HepG2 (cell line): ENCODE data around the gene NINJ2. TPM values are rescaled to one million over a fixed set of nuclear protein-coding genes. Genes with fewer than 3 reads are reported as not detected.
A peak's percentile ranks its signal among the peaks of the same experiment; 100 is the strongest.

Experiments used
- ATAC-seq: fragments of 200-7000 bp; cut with Tn5 transposase; 3 replicates; pipeline ENCODE4 v1.9.1; 2020; ENCODE audit warnings: mild to moderate bottlenecking, moderate library complexity
- BruUV-seq: library from RNA; stranded (reverse); fragments of 400-500 nt; replicated peaks from 2 replicates; lab custom pipeline; 2021; lab: Mats Ljungman, UMichigan
- CTCF ChIA-PET: fragments of 300-600 bp; formaldehyde crosslinking; extraction: SDS; loops from one replicate; lab custom pipeline; 2021; ENCODE audit warnings: low total read pairs, inconsistent platforms, low intra/inter-chr PET ratio; lab: Yijun Ruan, JAX
- POLR2A ChIA-PET: fragments of 350-600 bp; sonication (Branson Sonifier 250); formaldehyde crosslinking; loops from one replicate; lab custom pipeline; 2020; ENCODE audit warnings: antibody characterized with exemption, inconsistent platforms; lab: Yijun Ruan, JAX
- DNase-seq: peaks from one replicate; pipeline ENCODE4 v3.0.0-alpha.2; 2015; ENCODE audit warnings: low spot score
- FAIRE-seq: peaks from 3 replicates; lab custom pipeline; 2011; peaks lifted over from hg19 to GRCh38; lab: Jason Lieb, UNC
- H2AFZ ChIP-seq: one replicate; pipeline ENCODE4 v1.6.1; 2011; ENCODE audit warnings: low read length, inconsistent platforms
- H3K27ac ChIP-seq: fragments of 300-600 bp; 3 replicates; pipeline ENCODE4 v1.8.0; 2011; ENCODE audit warnings: mixed run types, mild to moderate bottlenecking, mixed read lengths, low read length, inconsistent platforms; ENCODE audit not compliant: insufficient read depth; ENCODE audit errors: extremely low read length
- H3K27me3 ChIP-seq, 2 experiments: fragments of 200-600 bp in 1 of 2; 2 replicates in 1 of 2; 3 replicates in 1 of 2; pipeline versions ENCODE4 v1.6.0 to v1.8.0; 2011; ENCODE audit warnings: low read length in 2 of 2, mild to moderate bottlenecking in 2 of 2, moderate library complexity in 2 of 2, inconsistent platforms in 1 of 2; ENCODE audit not compliant: insufficient read depth in 2 of 2, control insufficient read depth in 1 of 2
- H3K36me3 ChIP-seq, 2 experiments: fragments of 200-600 bp in 1 of 2; replicated peaks in 1 of 2; 2 replicates in 1 of 2; 3 replicates in 1 of 2; pipeline versions ENCODE4 v1.5.1 to v1.8.0; 2011; ENCODE audit warnings: low read length in 2 of 2, inconsistent platforms in 1 of 2; ENCODE audit not compliant: insufficient read depth in 2 of 2, control insufficient read depth in 1 of 2
- H3K4me1 ChIP-seq: 2 replicates; pipeline ENCODE4 v1.5.1; 2012; ENCODE audit warnings: low read length, inconsistent platforms; ENCODE audit not compliant: insufficient read depth
- H3K4me2 ChIP-seq: 2 replicates; pipeline ENCODE4 v1.6.0; 2011; ENCODE audit warnings: low read depth, low read length, inconsistent platforms
- H3K4me3 ChIP-seq, 3 experiments: fragments of 200-600 bp in 1 of 3; sonication (generic), shearing (Covaris generic) in 1 of 3; replicated peaks in 1 of 3; 2 replicates each; pipeline ENCODE4 v1.5.1; 2011 to 2016; ENCODE audit warnings: low read length in 3 of 3, inconsistent platforms in 2 of 3, low read depth in 2 of 3, mild to moderate bottlenecking in 2 of 3, control low read depth in 1 of 3, mixed read lengths in 1 of 3; ENCODE audit not compliant: insufficient read depth in 1 of 3
- H3K79me2 ChIP-seq: one replicate; pipeline ENCODE4 v1.6.1; 2011; ENCODE audit warnings: low read length, inconsistent platforms; ENCODE audit not compliant: insufficient read depth
- H3K9ac ChIP-seq: 2 replicates; pipeline ENCODE4 v1.6.0; 2011; ENCODE audit warnings: mild to moderate bottlenecking, low read depth, low read length, inconsistent platforms; ENCODE audit not compliant: insufficient read depth
- H3K9me3 ChIP-seq: 2 replicates; pipeline ENCODE4 v1.5.1; 2012; ENCODE audit warnings: mild to moderate bottlenecking, low read length
- H4K20me1 ChIP-seq: 2 replicates; pipeline ENCODE4 v1.6.0; 2011; ENCODE audit warnings: inconsistent platforms, mild to moderate bottlenecking, low read length, moderate library complexity; ENCODE audit not compliant: insufficient read depth
- HNRNPK ChIP-seq: fragments of 200-400 bp; formaldehyde crosslinking; IDR thresholded peaks from 2 replicates; pipeline ENCODE4 v1.6.1; 2018; ENCODE audit warnings: low read length, low read depth, moderate library complexity, mild to moderate bottlenecking; ENCODE audit not compliant: poor library complexity, severe bottlenecking
- MED1 ChIP-seq: sonication (generic); formaldehyde crosslinking; IDR thresholded peaks from 2 replicates; pipeline ENCODE4 v1.4.0; 2020; ENCODE audit warnings: missing genetic modification reagents
- PCBP1 ChIP-seq: fragments of 200-400 bp; formaldehyde crosslinking; IDR thresholded peaks from 2 replicates; pipeline ENCODE4 v1.6.1; 2017; ENCODE audit warnings: mild to moderate bottlenecking, low read depth, low read length, borderline replicate concordance
- RFXAP ChIP-seq: sonication (generic); formaldehyde crosslinking; IDR thresholded peaks from 2 replicates; pipeline ENCODE4 v1.4.0; 2020; ENCODE audit warnings: missing genetic modification reagents, borderline replicate concordance
- ZBTB2 ChIP-seq: sonication (generic); formaldehyde crosslinking; IDR thresholded peaks from 2 replicates; pipeline ENCODE4 v1.8.0; 2022; ENCODE audit warnings: low read depth, missing genetic modification reagents
- ZNF225 ChIP-seq: sonication (generic); formaldehyde crosslinking; IDR thresholded peaks from 2 replicates; pipeline ENCODE4 v1.4.0; 2020; ENCODE audit warnings: mild to moderate bottlenecking, missing genetic modification reagents
- ZNF816 ChIP-seq: sonication (generic); formaldehyde crosslinking; IDR thresholded peaks from 2 replicates; pipeline ENCODE4 v1.8.0; 2022; ENCODE audit warnings: missing genetic modification reagents, mild to moderate bottlenecking, borderline replicate concordance
- WGBS: methylation state at CpG from one replicate; pipeline ENCODE4 v1.1.6; 2017; ENCODE audit warnings: low lambda C conversion rate; 5-methylcytosine and 5-hydroxymethylcytosine counted together
- in situ Hi-C: cut with HindIII; loops from 2 replicates; pipeline ENCODE4 v1.10.0; 2017; ENCODE audit warnings: low pct_unique_long_range_greater_than_20kb; ENCODE audit not compliant: extremely low pct_ligation_motif_present
- intact Hi-C: fragments of 100-400 bp; cut with micrococcal nuclease; formaldehyde crosslinking; loops from one replicate; pipeline ENCODE4 v1.10.0; 2022; ENCODE audit not compliant: unreplicated experiment
- polyA plus RNA-seq, 8 experiments: library from polyadenylated mRNA; depleted of rRNA in 3 of 8; stranded (reverse) in 7 of 8; unstranded in 1 of 8; fragments of >200 nt; fragmentation: Illumina TruSeq in 4 of 8; extraction: Trizol in 4 of 8; gene quantifications; 2 replicates each; pipeline versions ENCODE4 v1.2.1 to v1.2.3, GENCODE V29; 2011 to 2016; ENCODE audit warnings: low read depth in 4 of 8, missing spikeins in 1 of 8, mixed read lengths in 1 of 8; ENCODE audit not compliant: insufficient read depth in 1 of 8
- total RNA-seq, 5 experiments: library from RNA; depleted of rRNA; stranded (reverse); fragments of >200 nt; fragmentation: Illumina TruSeq; extraction: Trizol; gene quantifications; 2 replicates each; pipeline ENCODE4 v1.2.3, GENCODE V29; 2016; ENCODE audit warnings: low read depth in 1 of 5

NINJ2 gene
- total and polyA plus RNA-seq, 2 of the 13 experiments (the other 11 are each of a cell fraction or from before 2014, with no cell fraction given), result 0.62 to 3.8 TPM

- no peaks in the 10 kb centered on the region for H3K79me2 ChIP-seq
- H3K4me2 ChIP-seq, result 0 out of 2 replicates have a peak overlapping the region, but pooled peaks have one; percentile 10
- WGBS, result 81% methylated on average over 41 of the region's 41 CpGs
- in situ Hi-C loops, result no loop called here
- no peak for DNase-seq
- intact Hi-C loops, result loop anchor here (5.0 kb wide), 1 partner anchor 94 kb away; no protein-coding TSS in a partner anchor
- no peaks in the 10 kb centered on the region for H4K20me1 ChIP-seq
- TF ChIP-seq ZBTB2 (CRISPR knock-in tag), result 0 out of 2 replicates have a peak, but pooled peaks have one; percentile 24
- peak; percentile 59; the same call in 1 of the 2 replicates for TF ChIP-seq ZNF225
- no peak for TF ChIP-seq RFXAP (CRISPR knock-in tag)
- peak; percentile 68 for TF ChIP-seq HNRNPK
- POLR2A ChIA-PET, result no interaction called here
- no peak overlapping the region for H2AFZ ChIP-seq
- H3K4me1 ChIP-seq, result no peaks in the 10 kb centered on the region
- no peaks in the 10 kb centered on the region for H3K9me3 ChIP-seq
- H3K27me3 ChIP-seq, result no peaks in the 10 kb centered on the region
- H3K27ac ChIP-seq, result no peak overlapping the region
- H3K9ac ChIP-seq, result no peak overlapping the region
- no peaks in the 10 kb centered on the region for H3K36me3 ChIP-seq
- no peak overlapping the region for H3K4me3 ChIP-seq
- no peak for FAIRE-seq
- no TSS peak for BruUV-seq
- CTCF ChIA-PET, result interaction anchor here (0.8 to 4.6 kb wide), 3 partner anchors 17 to 104 kb away, joined by 3 to 227 read pairs (median 9); partner anchors contain the start of gene B4GALNT3
- peak; percentile 42 for ATAC-seq
Measured at GRCh38 chr12:546265-546919, 116.9 kb downstream of the NINJ2 start.

- ChIA-PET POLR2A (no interaction called here), CTCF (interaction anchor here (1.0 to 4.6 kb wide), 2 partner anchors 91 to 99 kb away, joined by 3 to 227 read pairs; partner anchors contain the start of gene B4GALNT3)
- ATAC-seq (no peak), DNase-seq (no peak), FAIRE-seq (no peak)
- Histone ChIP-seq H3K4me1 (no peaks in the 10 kb centered on the region), H3K9ac (no peak overlapping the region), H3K4me2 (no peak overlapping the region), H3K36me3 (no peaks in the 10 kb centered on the region), H2AFZ (no peak overlapping the region), H3K79me2 (no peaks in the 10 kb centered on the region), H3K27me3 (no peaks in the 10 kb centered on the region), H3K4me3 (no peak overlapping the region), H3K9me3 (no peaks in the 10 kb centered on the region), H3K27ac (no peak overlapping the region), H4K20me1 (no peaks in the 10 kb centered on the region)
- intact Hi-C loops, result loop anchor here (5.0 kb wide), 1 partner anchor 94 kb away; no protein-coding TSS in a partner anchor
- TF ChIP-seq ZNF816 (no peak), PCBP1 (0 out of 2 replicates have a peak, but pooled peaks have one; percentile 56), HNRNPK (peak; percentile 16), MED1 (CRISPR knock-in tag) (no peak)
- in situ Hi-C loops, result no loop called here
- WGBS, result 84% methylated on average over 6 of the region's 6 CpGs
- BruUV-seq, result no TSS peak
Measured at GRCh38 chr12:545835-546234, 117.4 kb downstream of the NINJ2 start.
